ENCODE data around the gene PYCR2. TPM values are rescaled to one million over a fixed set of nuclear protein-coding genes. Genes with fewer than 3 reads are reported as not detected.

The PYCR2 gene
- total and polyA plus RNA-seq, 10 of the 15 experiments (the other 5 are each of a cell fraction or from before 2014, with no cell fraction given) = 1.7 to 81.8 (median 54.9) TPM

DNA sequence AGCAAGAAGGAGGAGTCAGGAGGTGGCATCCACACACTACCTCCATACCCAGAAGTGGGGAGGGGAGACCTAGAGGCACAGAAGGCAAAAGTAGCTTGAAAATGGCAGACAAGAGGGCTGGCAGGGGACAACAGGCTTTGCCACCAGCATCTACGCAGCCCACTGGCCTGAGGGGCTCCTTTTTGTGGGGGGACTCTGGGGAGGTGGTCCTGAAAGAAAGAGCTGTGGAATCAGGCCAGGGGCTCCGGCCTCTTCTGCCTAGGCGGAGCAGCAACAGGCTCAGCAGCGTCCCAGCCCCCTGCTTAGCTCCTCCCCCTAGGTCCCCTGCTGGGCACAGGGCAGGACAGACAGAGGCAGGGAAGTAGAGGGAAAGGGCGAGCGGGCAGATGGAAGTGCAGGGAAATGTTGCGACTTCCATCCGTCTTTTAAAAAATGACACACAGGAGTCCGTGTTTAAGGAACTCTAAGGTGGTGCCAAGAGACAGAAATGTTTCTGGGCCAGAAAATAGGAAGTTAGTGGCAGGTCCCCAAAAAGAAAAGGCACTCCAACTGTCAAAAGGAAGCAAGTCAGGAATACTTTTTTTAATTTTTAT, 27.0 kb upstream of the PYCR2 start:
- Histone ChIP-seq H2AFZ (ENCODE audit: control insufficient read depth, low read depth, low read length) (no peak overlapping the region), H3K9ac (ENCODE audit: control insufficient read depth, insufficient read depth, low read length) (no peak overlapping the region), H3K4me2 (ENCODE audit: control insufficient read depth, insufficient read depth) (no peak overlapping the region), H3K79me2 (ENCODE audit: control insufficient read depth, insufficient read depth, low read length) (no peaks in the 10 kb centered on the region), H3K9me3 (replicated peaks; ENCODE audit: control insufficient read depth, insufficient read depth, low read length) (no peaks in the 10 kb centered on the region), H3K27me3 (replicated peaks in 1 of 2; ENCODE audit: control insufficient read depth in 2 of 2, insufficient read depth in 2 of 2, low read length in 1 of 2) (peaks cover 0 to 2% of the 10 kb centered on the region in 2 experiments; a peak in 2 of 4 replicates), H4K20me1 (ENCODE audit: control insufficient read depth, insufficient read depth) (no peaks in the 10 kb centered on the region), H3K36me3 (ENCODE audit: control insufficient read depth in 2 of 2, insufficient read depth in 2 of 2, low read length in 1 of 2) (no peaks in the 10 kb centered on the region), H3K27ac (ENCODE audit: control insufficient read depth, insufficient read depth) (no peak overlapping the region), H3K4me1 (ENCODE audit: control insufficient read depth, insufficient read depth, low read length) (no peaks in the 10 kb centered on the region), H3K4me3 (no peak overlapping the region)
- SMC1A ChIA-PET (ENCODE audit: uncharacterized antibody, unreplicated experiment) = no interaction called here
- whole genome bisulfite sequencing (ENCODE audit: insufficient coverage, insufficient replicate concordance, low lambda C conversion rate, missing lambda C conversion rate) = 74% methylated on average over 9 of the region's 9 CpGs
- FAIRE-seq (no peak), DNase-seq (ENCODE audit: low read depth, low spot score) (no peak), ATAC-seq (no peak)
- no TSS peak for BruUV-seq (replicated peaks)
- RAD21 ChIA-PET (ENCODE audit: unreplicated experiment) = no interaction called here
- TF ChIP-seq SIX5 (IDR thresholded peaks at IDR 0.05; ENCODE audit: low read depth, low read length, severe bottlenecking) = no peak
- TF ChIP-seq, protein P1, sequence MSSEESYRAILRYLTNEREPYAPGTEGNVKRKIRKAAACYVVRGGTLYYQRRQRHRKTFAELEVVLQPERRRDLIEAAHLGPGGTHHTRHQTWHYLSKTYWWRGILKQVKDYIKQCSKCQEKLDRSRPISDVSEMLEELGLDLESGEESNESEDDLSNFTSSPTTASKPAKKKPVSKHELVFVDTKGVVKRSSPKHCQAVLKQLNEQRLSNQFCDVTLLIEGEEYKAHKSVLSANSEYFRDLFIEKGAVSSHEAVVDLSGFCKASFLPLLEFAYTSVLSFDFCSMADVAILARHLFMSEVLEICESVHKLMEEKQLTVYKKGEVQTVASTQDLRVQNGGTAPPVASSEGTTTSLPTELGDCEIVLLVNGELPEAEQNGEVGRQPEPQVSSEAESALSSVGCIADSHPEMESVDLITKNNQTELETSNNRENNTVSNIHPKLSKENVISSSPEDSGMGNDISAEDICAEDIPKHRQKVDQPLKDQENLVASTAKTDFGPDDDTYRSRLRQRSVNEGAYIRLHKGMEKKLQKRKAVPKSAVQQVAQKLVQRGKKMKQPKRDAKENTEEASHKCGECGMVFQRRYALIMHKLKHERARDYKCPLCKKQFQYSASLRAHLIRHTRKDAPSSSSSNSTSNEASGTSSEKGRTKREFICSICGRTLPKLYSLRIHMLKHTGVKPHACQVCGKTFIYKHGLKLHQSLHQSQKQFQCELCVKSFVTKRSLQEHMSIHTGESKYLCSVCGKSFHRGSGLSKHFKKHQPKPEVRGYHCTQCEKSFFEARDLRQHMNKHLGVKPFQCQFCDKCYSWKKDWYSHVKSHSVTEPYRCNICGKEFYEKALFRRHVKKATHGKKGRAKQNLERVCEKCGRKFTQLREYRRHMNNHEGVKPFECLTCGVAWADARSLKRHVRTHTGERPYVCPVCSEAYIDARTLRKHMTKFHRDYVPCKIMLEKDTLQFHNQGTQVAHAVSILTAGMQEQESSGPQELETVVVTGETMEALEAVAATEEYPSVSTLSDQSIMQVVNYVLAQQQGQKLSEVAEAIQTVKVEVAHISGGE (CRISPR knock-in tag; IDR thresholded peaks at IDR 0.05) = no peak
- TF ChIP-seq IRF4 (IDR thresholded peaks at IDR 0.05; ENCODE audit: low read depth, low read length) = no peak
- no peak for TF ChIP-seq BMI1 (IDR thresholded peaks at IDR 0.05; ENCODE audit: borderline replicate concordance)
- TF ChIP-seq CHD4 (IDR thresholded peaks at IDR 0.05) = no peak
- no peak for TF ChIP-seq WRNIP1 (IDR thresholded peaks at IDR 0.05; ENCODE audit: borderline replicate concordance, low read depth, low read length)
- TF ChIP-seq, protein P2, sequence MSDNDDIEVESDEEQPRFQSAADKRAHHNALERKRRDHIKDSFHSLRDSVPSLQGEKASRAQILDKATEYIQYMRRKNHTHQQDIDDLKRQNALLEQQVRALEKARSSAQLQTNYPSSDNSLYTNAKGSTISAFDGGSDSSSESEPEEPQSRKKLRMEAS (IDR thresholded peaks at IDR 0.05; ENCODE audit: low read depth, low read length) = no peak
- TF ChIP-seq TCF3 (IDR thresholded peaks at IDR 0.05; ENCODE audit: borderline replicate concordance, insufficient read depth, low read depth, low read length) = no peak
- no peak for TF ChIP-seq MYC (IDR thresholded peaks at IDR 0.05; ENCODE audit: insufficient read depth, insufficient read length, insufficient replicate concordance, low read length, severe bottlenecking)
- TF ChIP-seq, protein P3, sequence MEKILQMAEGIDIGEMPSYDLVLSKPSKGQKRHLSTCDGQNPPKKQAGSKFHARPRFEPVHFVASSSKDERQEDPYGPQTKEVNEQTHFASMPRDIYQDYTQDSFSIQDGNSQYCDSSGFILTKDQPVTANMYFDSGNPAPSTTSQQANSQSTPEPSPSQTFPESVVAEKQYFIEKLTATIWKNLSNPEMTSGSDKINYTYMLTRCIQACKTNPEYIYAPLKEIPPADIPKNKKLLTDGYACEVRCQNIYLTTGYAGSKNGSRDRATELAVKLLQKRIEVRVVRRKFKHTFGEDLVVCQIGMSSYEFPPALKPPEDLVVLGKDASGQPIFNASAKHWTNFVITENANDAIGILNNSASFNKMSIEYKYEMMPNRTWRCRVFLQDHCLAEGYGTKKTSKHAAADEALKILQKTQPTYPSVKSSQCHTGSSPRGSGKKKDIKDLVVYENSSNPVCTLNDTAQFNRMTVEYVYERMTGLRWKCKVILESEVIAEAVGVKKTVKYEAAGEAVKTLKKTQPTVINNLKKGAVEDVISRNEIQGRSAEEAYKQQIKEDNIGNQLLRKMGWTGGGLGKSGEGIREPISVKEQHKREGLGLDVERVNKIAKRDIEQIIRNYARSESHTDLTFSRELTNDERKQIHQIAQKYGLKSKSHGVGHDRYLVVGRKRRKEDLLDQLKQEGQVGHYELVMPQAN (conservative IDR thresholded peaks at IDR 0.05) = no peak
- TF ChIP-seq EP300 (IDR thresholded peaks at IDR 0.05; ENCODE audit: borderline replicate concordance in 1 of 2, control insufficient read depth in 1 of 2, low read depth in 2 of 2, low read length in 2 of 2) = no peak
- no peak for TF ChIP-seq MYB (IDR thresholded peaks at IDR 0.05; ENCODE audit: borderline replicate concordance, low read depth, low read length)
- in situ Hi-C loops (cut with MboI) (no loop called here), intact Hi-C loops (cut with micrococcal nuclease; ENCODE audit: unreplicated experiment) (no loop called here)
- CTCF ChIA-PET = interaction anchor here (1.6 kb wide), 2 partner anchors 10 to 388 kb away, joined by 3 to 7 read pairs; no protein-coding TSS in a partner anchor
- POLR2A ChIA-PET = no interaction called here
